ENCODE results near the gene LRRC74B.

The LRRC74B gene

DNA sequence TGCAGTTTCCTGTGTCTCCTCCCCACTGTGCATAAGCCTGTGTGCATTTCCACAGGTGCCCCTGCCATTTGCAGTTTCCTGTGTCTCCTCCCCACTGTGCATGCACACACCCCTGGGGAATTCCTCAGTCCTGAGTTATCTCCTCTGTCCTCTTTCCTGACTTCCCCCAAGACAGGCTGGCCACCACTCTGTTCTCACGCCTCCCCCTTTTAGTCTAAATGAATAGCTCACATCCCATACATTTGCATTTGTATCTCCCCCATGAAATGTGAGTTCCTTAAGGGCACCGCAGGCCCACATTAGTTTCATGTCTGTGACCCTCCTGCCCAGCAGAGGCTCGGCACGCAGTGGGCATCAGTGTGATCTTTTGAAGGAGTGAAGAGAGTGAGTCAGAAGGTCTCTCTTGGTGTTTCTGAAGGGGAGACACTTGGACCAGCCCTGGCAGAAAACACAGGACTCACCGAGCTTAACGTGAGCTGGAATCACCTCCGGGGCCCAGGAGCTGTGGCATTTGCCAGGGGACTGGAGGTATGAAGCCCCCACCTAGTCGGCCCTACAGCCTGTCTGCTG, 6.2 kb downstream of the LRRC74B start:
- no peak for DNase-seq (ENCODE audit: low read depth)
- TF ChIP-seq, protein P1, sequence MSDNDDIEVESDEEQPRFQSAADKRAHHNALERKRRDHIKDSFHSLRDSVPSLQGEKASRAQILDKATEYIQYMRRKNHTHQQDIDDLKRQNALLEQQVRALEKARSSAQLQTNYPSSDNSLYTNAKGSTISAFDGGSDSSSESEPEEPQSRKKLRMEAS (IDR thresholded peaks at IDR 0.05; ENCODE audit: low read depth, low read length), result no peak
- no peak for TF ChIP-seq MYC (IDR thresholded peaks at IDR 0.05; ENCODE audit: low read depth, low read length)
- TF ChIP-seq, protein P2, sequence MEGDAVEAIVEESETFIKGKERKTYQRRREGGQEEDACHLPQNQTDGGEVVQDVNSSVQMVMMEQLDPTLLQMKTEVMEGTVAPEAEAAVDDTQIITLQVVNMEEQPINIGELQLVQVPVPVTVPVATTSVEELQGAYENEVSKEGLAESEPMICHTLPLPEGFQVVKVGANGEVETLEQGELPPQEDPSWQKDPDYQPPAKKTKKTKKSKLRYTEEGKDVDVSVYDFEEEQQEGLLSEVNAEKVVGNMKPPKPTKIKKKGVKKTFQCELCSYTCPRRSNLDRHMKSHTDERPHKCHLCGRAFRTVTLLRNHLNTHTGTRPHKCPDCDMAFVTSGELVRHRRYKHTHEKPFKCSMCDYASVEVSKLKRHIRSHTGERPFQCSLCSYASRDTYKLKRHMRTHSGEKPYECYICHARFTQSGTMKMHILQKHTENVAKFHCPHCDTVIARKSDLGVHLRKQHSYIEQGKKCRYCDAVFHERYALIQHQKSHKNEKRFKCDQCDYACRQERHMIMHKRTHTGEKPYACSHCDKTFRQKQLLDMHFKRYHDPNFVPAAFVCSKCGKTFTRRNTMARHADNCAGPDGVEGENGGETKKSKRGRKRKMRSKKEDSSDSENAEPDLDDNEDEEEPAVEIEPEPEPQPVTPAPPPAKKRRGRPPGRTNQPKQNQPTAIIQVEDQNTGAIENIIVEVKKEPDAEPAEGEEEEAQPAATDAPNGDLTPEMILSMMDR (IDR thresholded peaks at IDR 0.05; ENCODE audit: low read depth, low read length), result no peak
- no peak for TF ChIP-seq POLR2A (IDR thresholded peaks at IDR 0.05; ENCODE audit: extremely low read depth, insufficient read length)

DNA sequence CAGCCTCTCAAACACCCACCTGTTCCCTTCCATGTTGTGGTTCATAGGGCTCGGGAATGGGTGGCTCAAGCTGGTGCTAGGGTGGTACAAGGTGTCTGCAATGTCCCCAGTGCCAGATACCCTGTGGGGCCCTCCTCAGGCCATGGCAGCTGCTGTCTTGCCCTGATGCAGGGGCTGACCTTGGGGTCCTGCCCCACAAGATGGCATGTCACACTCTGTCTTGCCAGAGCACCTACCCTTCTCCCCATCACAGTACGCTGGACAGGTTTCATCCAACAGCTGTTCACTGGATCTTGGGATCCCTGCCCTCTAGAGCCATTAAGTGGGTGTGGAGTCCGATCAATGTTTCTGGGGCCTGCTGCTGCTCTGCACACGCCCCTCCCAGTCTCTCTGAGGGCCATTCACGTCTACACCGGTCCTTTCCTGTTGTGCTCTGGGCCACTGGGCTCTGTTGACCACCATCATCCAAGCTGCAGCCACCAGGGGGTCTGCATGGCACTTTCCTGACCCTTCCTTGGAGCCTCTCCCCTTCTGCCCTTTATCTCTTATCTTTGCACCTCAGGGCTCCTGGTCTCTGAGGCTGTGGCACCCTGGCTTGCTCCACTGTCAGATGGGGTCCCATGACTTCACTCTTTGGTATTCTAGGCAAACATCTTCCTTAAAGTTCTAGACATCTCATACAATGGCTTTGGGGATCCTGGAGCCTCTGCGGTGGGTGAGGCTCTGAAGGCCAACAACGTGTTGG, 7.1 kb downstream of the LRRC74B start:
- TF ChIP-seq, protein P2 (IDR thresholded peaks at IDR 0.05; ENCODE audit: low read depth, low read length), result no peak
- TF ChIP-seq POLR2A (IDR thresholded peaks at IDR 0.05; ENCODE audit: extremely low read depth, insufficient read length) (no peak), MYC (IDR thresholded peaks at IDR 0.05; ENCODE audit: low read depth, low read length) (no peak)
- TF ChIP-seq, protein P1 (IDR thresholded peaks at IDR 0.05; ENCODE audit: low read depth, low read length), result no peak
- H3K4me3 ChIP-seq (ENCODE audit: low read depth, low read length), result no peak overlapping the region
- no peak for DNase-seq (ENCODE audit: low read depth)

More for the DNA sequence above, 6.2 kb downstream of the LRRC74B start:
- H3K4me3 ChIP-seq (ENCODE audit: low read depth, low read length), result no peak overlapping the region

DNA sequence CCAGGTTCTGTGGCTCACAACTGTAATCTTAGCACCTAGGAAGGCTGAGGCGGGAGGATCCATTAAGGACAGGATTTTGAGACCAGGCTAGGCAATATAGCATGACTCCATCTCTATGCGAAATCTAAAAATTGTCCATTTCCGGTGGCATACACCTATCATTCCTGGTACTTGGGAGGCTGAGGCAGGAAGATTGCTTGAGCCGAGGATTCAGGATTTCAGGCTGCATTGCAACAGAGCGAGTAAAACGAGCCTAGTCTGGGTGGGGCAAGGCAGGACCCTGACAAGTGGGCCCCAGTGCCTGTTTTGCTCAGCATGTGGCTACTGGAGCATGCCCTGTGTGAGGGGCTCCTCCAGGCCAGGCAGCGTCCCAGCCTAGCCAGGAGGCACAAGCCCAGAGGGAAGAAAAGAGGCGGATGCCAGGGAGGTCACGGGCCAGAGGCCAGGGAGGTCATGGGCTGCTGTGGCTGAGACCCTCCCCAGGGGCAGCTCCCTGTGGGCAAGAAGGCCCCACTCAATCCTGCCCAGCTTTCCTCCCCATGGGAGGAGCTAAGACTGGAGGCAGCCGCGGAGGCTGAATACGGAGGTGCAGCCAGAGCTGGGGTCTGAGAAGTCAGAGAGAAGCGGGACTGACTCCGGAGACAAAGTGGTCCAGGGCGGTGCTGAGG, 8.4 kb downstream of the LRRC74B start:
- TF ChIP-seq MYC (IDR thresholded peaks at IDR 0.05; ENCODE audit: low read depth, low read length) (no peak), POLR2A (IDR thresholded peaks at IDR 0.05; ENCODE audit: extremely low read depth, insufficient read length) (no peak)
- TF ChIP-seq, protein P2 (IDR thresholded peaks at IDR 0.05; ENCODE audit: low read depth, low read length), result no peak
- TF ChIP-seq, protein P1 (IDR thresholded peaks at IDR 0.05; ENCODE audit: low read depth, low read length), result no peak
- no peak for DNase-seq (ENCODE audit: low read depth)
- H3K4me3 ChIP-seq (ENCODE audit: low read depth, low read length), result no peak overlapping the region

DNA sequence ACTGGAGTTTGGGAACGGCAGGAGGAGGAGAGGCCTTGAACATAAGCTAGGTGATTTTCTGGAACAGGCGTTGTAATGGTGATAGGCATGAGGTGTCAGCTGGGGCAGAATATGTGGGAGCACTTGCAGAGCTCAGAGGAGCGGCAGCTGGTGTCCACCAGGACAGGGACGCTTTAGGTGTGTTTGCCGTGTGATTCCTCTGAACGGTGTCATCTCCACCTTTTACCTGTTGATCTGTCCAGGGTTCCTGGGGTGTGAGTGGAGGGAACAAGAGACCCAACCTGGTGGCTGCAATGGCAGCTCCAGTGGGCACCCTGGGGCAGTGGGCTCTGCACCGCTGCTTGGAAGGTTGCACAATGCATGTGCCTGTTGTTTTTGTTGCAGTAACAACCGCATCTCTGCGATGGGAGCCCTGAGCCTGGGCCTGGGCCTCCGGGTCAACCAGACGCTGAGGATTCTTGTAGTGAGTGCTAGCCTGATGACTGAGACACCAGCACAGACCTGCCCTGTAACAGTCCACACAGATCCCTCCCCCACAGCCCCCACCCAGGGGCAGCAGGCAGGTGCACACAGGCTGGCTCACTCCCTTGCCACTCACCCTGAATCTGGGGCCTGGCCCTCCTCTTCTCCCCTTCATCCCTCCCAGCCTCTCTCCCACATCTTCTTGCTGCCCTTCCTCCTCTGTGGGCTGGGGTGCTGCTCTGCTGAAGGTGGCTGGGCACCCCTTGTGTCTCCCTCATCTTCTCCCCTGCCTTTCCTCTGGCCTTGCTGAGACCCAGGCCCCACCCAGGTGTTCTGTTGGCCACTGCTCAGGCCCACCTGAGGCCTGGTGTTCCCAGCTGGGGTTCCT, 9.2 kb downstream of the LRRC74B start:
- H3K4me3 ChIP-seq (ENCODE audit: low read depth, low read length), result no peak overlapping the region
- TF ChIP-seq, protein P1 (IDR thresholded peaks at IDR 0.05; ENCODE audit: low read depth, low read length), result no peak
- TF ChIP-seq, protein P2 (IDR thresholded peaks at IDR 0.05; ENCODE audit: low read depth, low read length), result no peak
- TF ChIP-seq MYC (IDR thresholded peaks at IDR 0.05; ENCODE audit: low read depth, low read length) (no peak), POLR2A (IDR thresholded peaks at IDR 0.05; ENCODE audit: extremely low read depth, insufficient read length) (no peak)
- no peak for DNase-seq (ENCODE audit: low read depth)

DNA sequence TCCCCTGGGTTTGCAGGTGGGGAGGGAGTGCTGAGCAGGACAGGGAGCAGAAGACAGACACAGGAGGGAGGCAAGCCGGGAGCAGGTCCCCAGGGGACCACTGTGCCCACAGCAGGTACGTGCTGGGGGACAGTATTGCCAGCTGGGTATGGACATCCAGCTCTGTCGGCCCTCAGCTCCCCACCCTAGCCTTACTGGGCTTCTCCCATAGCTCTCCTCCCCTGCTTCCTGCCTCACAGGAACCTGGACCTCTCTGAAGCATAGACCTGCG, 9.8 kb downstream of the LRRC74B start:
- no peak for TF ChIP-seq MYC (IDR thresholded peaks at IDR 0.05; ENCODE audit: low read depth, low read length)
- TF ChIP-seq, protein P2 (IDR thresholded peaks at IDR 0.05; ENCODE audit: low read depth, low read length), result no peak
- TF ChIP-seq, protein P1 (IDR thresholded peaks at IDR 0.05; ENCODE audit: low read depth, low read length), result no peak
- no peak for TF ChIP-seq POLR2A (IDR thresholded peaks at IDR 0.05; ENCODE audit: extremely low read depth, insufficient read length)
- DNase-seq (ENCODE audit: low read depth), result no peak
- no peak overlapping the region for H3K4me3 ChIP-seq (ENCODE audit: low read depth, low read length)
